ENCODE data around the gene HIF1AN. TPM values are rescaled to one million over a fixed set of nuclear protein-coding genes. Genes with fewer than 3 reads are reported as not detected.
A peak's percentile ranks its signal among the peaks of the same experiment; 100 is the strongest.
"Not testable (repeated sequence)": the region's sequence is repeated elsewhere in the genome, so short reads cannot be mapped to it uniquely, and the experiment has no call there.

The HIF1AN gene
- polyA plus RNA-seq, 1 donor from 2014 or later = 26.7 TPM

DNA sequence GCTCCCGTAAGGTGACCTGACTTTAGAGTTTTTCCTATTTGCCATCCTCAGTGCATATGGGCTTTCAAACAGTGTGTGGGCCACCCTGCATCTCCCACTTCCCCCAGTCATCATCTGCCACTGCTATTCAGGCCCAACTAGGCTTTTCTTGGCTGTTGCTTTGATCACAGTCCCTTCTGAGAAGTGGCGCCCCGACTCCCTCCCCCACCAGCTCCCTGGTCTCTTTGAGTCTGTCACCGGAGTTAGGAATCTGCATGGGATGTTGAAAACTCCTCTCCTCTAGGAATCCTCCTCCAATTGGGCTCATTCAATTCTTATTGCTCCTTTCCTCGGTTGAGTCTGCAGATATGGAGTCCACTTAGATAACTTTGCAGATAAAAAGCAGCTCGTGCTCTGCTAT is 32.1 kb downstream of the HIF1AN start:
- peaks cover 0 to 2% (median 0%) of the 10 kb centered on the region in 3 donors for H3K4me1 Mint-ChIP-seq
- no peak overlapping the region for H3K27ac Mint-ChIP-seq
- no peaks in the 10 kb centered on the region for H3K9me3 Mint-ChIP-seq
- no peaks in the 10 kb centered on the region for H3K36me3 Mint-ChIP-seq
- H3K4me3 Mint-ChIP-seq = no peak overlapping the region
- peaks cover 40% of the 10 kb centered on the region for H3K27me3 Mint-ChIP-seq

DNA sequence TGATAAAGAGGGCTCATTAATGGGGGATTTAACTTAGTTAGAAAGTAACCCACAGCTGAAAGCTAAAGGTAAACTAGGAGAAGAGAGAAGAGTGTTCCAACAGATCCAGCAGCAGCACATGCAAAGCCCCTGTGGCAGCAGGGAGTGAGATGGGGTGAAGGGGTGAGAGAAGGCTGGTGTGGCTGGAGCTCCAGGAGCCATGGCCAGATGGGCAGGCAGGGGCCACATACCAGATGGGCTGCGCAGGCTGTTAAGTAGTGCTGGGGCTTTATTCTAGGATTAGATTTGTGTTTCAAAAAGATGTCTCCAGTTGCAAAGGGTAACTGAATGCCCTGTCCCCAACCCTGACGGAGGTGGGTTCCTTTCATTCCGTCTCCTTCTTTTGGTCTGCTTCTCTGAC is 33.2 kb downstream of the HIF1AN start:
- no peak overlapping the region for H3K4me3 Mint-ChIP-seq
- no peaks in the 10 kb centered on the region for H3K4me1 Mint-ChIP-seq
- peaks cover 39% of the 10 kb centered on the region for H3K27me3 Mint-ChIP-seq

DNA sequence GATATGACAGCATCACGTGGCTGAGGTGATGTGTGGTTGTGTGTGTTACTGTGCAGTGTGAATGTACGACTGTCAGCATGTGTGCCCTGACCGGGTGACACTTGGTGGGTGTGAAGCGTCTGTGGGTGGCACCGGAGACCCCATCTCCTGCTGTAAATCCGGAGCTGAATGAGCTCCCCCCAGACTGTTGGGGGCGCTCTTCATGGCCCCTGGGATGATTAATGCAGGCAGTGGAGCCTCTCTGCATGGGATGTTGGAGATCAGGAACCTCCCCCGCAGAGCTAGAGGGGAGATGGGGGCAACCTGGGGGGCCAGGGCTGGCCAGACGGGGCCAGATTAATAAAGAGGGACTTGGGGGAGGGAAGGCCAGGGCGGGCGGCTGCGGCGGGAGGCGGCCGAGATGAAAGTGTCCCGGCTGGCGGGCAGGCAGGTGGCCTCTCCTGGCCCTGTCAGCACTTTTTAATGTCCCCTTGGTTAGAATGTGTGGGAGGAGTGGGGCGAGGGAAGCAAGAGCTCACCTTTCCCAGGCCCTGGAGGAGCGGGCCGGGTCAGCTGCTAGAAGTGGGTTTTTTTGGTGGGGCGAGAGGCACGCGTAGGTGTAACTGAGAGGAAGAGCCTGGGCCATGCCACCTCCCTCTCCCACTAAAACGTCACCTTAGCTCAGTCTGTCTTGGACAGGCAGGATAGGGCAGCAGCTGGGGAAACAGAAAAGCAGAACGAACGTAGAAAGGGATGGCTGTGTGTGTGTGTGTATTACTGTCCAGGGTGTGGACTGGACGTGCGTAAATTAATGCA is 34.1 kb downstream of the HIF1AN start:
- Mint-ChIP-seq H3K4me1 (no peaks in the 10 kb centered on the region), H3K9me3 (peaks cover 0 to 3% (median 1%) of the 10 kb centered on the region in 3 donors), H3K36me3 (no peaks in the 10 kb centered on the region), H3K4me3 (no peak overlapping the region), H3K27ac (no peak overlapping the region), H3K27me3 (peaks cover 35% of the 10 kb centered on the region)

More for the DNA sequence above, 33.2 kb downstream of the HIF1AN start:
- Mint-ChIP-seq H3K9me3 (peaks cover 0 to 3% (median 1%) of the 10 kb centered on the region in 3 donors), H3K27ac (no peak overlapping the region), H3K36me3 (no peaks in the 10 kb centered on the region)

DNA sequence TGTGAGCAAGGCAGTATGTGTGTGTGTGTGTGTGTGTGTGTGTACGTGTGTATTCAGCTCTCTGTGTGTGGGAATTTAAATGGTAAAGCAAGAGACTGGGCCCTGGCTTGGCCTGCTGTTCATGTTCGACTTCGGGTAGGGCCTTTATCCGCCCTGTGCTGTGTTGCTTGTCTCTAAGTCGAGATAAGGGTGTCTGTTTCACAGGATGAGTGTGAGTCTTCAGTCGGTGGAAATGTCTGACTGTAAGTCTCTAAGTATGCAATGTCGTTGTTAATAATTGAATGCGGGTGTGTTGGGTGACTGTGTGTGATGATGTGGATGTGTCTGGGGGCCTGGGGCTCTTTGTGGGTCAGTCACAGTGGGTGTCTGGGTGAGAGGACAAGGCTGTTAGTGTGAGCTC is 34.8 kb downstream of the HIF1AN start:
- Mint-ChIP-seq H3K27me3 (peaks cover 34% of the 10 kb centered on the region), H3K4me3 (no peak overlapping the region), H3K9me3 (peaks cover 0 to 3% (median 1%) of the 10 kb centered on the region in 3 donors), H3K27ac (no peak overlapping the region), H3K4me1 (no peaks in the 10 kb centered on the region), H3K36me3 (no peaks in the 10 kb centered on the region)

DNA sequence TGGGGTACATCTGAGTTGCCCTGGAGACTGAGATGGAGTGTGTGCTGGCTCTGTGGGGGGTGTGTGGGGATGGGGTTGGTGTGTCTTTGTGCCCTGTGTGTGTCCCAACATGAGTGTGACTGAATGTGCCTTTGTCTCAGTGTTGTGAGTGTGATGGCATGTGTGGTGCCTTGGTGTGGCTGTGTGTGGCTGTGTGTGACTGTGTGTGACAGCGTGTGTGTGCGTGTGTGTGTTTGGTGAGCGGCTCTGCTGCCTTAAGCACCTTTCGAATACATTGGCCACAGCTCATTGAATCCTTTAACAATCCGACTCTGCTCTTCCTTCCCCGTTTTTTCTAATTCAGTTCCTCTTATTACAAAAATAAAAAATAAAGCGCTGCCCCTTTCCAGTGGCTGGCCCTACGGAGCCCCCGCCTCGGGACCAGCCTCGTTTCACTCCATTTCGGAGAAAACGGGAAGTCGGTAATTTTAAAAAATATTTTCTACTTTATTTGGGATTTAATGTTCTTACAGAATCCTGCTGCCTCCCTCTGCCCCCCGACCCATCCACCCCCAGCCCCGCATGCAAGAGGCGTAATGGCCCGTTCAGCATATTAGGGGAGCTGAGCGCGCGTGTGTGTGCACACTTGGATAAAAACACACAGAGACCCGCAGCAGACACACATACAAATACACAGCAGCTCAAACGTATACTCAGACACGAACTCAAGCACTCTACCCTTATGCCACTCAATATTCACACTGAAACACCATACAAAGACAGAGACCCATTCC is 35.5 kb downstream of the HIF1AN start:
- Mint-ChIP-seq H3K9me3 (peaks cover 0 to 3% (median 1%) of the 10 kb centered on the region in 3 donors), H3K4me1 (no peaks in the 10 kb centered on the region), H3K4me3 (no peak overlapping the region), H3K27me3 (peaks cover 32% of the 10 kb centered on the region), H3K27ac (no peak overlapping the region), H3K36me3 (no peaks in the 10 kb centered on the region)

DNA sequence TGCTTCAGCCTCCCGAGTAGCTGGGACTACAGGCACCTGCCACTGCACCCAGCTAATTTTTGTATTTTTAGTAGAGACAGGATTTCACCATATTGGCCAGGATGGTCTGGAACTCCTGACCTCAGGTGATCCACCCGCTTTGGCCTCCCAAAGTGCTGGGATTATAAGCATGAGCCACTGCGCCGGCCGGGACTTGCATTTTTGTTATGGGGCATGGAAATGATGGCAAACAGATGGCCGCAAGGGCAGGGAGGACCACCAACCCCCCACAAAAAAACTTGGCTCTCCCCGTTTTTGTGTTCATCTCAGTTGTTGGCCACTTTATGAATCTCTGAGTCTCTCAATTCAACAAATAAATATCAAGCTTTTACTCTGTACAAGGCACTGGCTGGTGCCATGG is 39.4 kb downstream of the HIF1AN start:
- H3K27me3 Mint-ChIP-seq = peaks cover 25% of the 10 kb centered on the region
- not testable (repeated sequence) for H3K36me3 Mint-ChIP-seq, H3K27ac Mint-ChIP-seq, H3K4me1 Mint-ChIP-seq, H3K9me3 Mint-ChIP-seq, H3K4me3 Mint-ChIP-seq

DNA sequence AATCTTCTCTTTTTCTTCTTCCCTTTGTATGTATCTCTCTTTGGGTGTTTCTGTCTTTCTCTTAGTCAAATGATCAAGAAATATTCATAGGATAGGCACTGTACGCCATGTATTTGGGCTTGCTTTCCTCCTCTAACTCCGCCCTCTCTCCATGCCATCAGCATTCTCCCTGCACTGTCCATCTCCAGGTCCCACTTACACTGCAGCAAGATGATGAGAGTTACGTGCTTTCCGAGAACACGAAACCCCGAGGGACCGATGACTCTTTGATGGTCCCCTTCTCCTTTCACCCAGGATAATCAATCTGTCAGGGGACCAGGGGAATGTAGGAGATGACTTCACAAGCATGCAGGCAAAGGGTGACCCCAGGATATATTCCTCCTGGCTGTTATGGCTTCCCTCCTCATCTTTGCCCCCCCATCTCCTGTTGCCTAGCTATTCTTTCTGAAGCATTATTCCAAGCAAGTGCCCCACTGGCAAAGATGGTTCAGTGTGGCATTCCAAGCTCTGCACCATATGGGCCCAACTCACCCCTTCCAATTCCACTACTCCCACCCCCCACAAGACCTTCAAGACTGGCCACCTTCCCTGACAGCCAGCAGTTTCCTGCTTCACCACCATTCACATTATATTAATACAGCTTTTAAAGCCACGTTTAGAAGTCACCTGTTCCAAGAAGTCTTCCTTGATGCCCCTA is 40.0 kb downstream of the HIF1AN start:
- peak overlapping the region in 1 of 3 donors; percentile 69 for H3K27ac Mint-ChIP-seq
- peaks cover 25% of the 10 kb centered on the region for H3K27me3 Mint-ChIP-seq
- no peaks in the 10 kb centered on the region for H3K4me1 Mint-ChIP-seq
- H3K4me3 Mint-ChIP-seq = no peak overlapping the region
- peaks cover 0 to 8% (median 1%) of the 10 kb centered on the region in 3 donors for H3K9me3 Mint-ChIP-seq
- no peaks in the 10 kb centered on the region for H3K36me3 Mint-ChIP-seq

DNA sequence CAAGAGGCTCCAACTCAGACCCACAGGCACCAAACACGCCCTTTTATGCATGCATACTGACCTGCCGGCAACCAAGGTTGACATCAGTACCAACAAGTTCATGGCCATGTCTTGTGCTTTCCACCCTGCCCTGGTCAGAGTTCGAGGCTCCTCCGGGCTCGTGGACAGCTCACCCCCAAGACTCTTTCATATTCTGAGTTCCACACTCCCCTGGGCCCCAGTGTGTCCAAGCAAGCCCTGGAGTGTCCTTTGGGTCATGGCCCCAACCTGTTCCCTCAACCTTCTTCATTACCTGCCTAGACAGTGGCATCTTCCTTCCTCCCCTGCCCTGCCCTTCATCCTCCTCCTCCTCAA is 40.5 kb downstream of the HIF1AN start:
- H3K36me3 Mint-ChIP-seq = peaks cover 3% of the 10 kb centered on the region
- peak overlapping the region in 1 of 3 donors; percentile 69 for H3K27ac Mint-ChIP-seq
- H3K4me1 Mint-ChIP-seq = no peaks in the 10 kb centered on the region
- H3K27me3 Mint-ChIP-seq = peaks cover 25% of the 10 kb centered on the region
- no peak overlapping the region for H3K4me3 Mint-ChIP-seq
- H3K9me3 Mint-ChIP-seq = peaks cover 0 to 8% (median 1%) of the 10 kb centered on the region in 3 donors

DNA sequence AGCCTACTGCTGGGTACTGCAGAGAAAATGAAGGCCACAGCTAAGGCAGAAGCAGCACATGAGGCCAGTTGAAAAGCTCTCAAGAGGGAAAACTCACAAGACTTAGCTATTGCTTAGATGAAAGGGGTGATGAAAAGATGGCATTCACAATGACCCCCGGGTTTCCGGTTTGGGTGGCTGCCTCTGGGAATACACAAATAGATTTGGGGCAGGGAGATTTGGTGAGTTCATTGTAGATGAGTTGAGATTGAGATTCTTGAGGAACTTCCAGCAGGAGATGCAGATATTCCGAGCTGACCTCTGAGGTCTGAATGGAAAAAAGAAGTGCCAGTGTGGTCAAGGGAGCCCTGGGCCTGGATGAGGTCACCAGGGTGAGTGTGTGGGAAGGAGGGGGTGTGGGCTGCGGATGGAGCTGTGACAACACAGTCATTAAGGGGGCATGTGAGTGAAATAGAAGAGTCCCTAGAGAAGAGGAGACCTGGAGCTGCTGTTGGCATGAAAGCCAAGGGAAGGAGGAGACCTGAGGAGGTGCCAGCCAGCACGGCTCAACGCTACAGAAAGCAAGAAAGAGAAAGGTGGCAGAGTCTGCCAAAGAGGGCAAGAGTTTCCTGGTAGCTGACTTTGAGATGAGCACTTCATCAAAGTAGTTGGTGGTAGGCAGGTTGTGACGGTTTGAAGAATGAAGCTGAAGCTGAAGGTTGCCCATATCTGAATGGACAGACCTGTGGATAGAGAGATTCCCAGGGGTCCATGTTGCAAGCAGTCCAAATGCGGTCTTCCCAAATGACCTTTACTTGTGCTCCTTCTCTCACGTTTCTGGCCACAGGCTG is 43.7 kb downstream of the HIF1AN start:
- H3K27me3 Mint-ChIP-seq = peaks cover 19% of the 10 kb centered on the region
- H3K9me3 Mint-ChIP-seq = peaks cover 0 to 5% (median 0%) of the 10 kb centered on the region in 3 donors
- H3K27ac Mint-ChIP-seq = peak overlapping the region in 1 of 3 donors; percentile 24
- peaks cover 3% of the 10 kb centered on the region for H3K36me3 Mint-ChIP-seq
- no peak overlapping the region for H3K4me3 Mint-ChIP-seq
- H3K4me1 Mint-ChIP-seq = no peaks in the 10 kb centered on the region

DNA sequence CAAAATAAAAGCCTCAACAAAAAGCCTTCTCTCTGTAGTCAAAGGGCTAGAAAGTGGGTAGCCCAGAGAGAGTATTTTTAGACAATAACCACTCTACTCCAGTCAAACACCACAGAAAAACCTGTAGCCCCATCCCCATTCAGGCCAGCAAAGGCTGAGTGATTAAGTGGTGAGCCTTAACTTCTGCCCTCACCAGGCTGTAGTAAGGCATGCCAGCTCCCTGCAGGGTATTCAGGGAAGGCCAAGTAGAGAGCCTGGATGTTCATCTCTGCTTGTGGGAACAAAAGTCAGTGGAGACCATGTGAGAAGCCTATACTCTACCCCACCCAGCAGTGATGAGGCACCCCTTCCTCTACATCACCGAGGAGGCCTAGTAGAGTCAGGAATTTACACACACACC is 51.2 kb downstream of the HIF1AN start:
- Mint-ChIP-seq H3K36me3 (peaks cover 6% of the 10 kb centered on the region), H3K4me1 (no peaks in the 10 kb centered on the region), H3K27ac (no peak overlapping the region), H3K27me3 (peaks cover 29% of the 10 kb centered on the region), H3K4me3 (no peak overlapping the region), H3K9me3 (peaks cover 2 to 20% (median 15%) of the 10 kb centered on the region in 3 donors)

DNA sequence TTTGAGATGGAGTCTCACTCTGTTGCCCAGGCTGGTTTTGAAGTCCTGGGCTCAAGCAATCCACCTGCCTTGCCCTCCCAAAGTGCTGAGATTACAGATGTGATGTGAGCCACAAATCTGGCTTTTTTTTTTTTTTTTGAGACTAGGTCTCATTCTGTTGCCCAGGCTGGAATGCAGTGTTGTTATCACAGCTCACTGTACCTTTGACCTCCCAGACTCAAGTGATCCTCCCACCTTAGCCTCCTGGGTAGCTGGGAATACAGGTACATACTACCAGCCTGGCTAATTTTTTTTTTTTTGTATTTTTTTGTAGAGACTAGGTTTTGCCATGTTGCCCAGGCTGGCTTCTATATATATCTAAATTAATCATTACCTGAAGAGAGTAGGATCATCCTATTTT is 62.4 kb downstream of the HIF1AN start:
- H3K27ac Mint-ChIP-seq = no peak overlapping the region
- no peaks in the 10 kb centered on the region for H3K9me3 Mint-ChIP-seq
- no peaks in the 10 kb centered on the region for H3K36me3 Mint-ChIP-seq
- peaks cover 16% of the 10 kb centered on the region for H3K27me3 Mint-ChIP-seq
- no peaks in the 10 kb centered on the region for H3K4me1 Mint-ChIP-seq
- H3K4me3 Mint-ChIP-seq = no peak overlapping the region

DNA sequence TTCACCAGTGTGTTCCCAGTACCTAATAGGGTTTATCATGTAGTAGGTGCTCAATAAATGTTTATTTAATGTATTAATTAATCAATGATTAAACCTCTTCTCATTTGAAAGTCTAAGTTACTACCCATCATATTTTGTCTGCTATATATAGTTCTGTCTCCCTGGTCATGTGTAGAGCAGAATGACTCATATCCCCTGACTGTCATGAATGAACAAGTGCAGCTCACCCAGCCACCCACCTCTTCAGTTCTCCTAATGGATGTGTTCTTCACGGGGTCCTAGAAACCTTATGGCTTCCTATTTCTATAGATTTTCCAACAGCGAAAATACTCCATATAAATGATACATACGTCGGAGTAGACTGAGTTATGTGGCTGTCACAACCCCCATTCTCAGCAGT is 64.5 kb downstream of the HIF1AN start:
- H3K36me3 Mint-ChIP-seq = peaks cover under 1% of the 10 kb centered on the region
- peaks cover 16% of the 10 kb centered on the region for H3K27me3 Mint-ChIP-seq
- peaks cover 0 to under 1% (median under 1%) of the 10 kb centered on the region in 3 donors for H3K9me3 Mint-ChIP-seq
- no peak overlapping the region for H3K4me3 Mint-ChIP-seq
- H3K4me1 Mint-ChIP-seq = no peaks in the 10 kb centered on the region
- H3K27ac Mint-ChIP-seq = no peak overlapping the region

DNA sequence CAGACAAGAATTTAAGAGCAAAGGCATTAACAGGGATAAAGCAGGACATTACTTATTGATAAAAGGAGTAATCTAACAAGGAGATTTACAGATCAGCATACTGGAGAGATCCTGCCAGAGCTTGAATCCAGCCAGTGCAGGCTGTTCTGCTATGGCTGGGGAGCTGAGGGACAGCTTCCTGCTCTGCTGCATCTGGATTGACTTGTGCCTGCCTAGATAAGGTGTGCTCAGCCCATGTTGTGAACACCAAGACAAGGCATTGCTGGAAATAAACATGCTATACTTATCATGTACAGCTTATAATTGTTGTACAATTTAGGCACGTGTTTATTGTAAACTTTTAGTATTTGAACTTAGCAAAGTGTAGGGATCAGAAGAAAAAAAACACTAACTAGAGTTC is 71.7 kb downstream of the HIF1AN start:
- no peak overlapping the region for H3K27ac Mint-ChIP-seq
- H3K9me3 Mint-ChIP-seq = peaks cover 2 to 8% (median 6%) of the 10 kb centered on the region in 3 donors
- H3K27me3 Mint-ChIP-seq = peaks cover 11% of the 10 kb centered on the region
- H3K4me1 Mint-ChIP-seq = no peaks in the 10 kb centered on the region
- peaks cover 2% of the 10 kb centered on the region for H3K36me3 Mint-ChIP-seq
- no peak overlapping the region for H3K4me3 Mint-ChIP-seq

Measured in IgD-negative memory B cell (primary cell).